ENCODE results near the gene KDM5C.

Gene KDM5C

GRCh38 chrX:53227224-53227765, 2.3 kb upstream of the KDM5C start:
- H3K9ac ChIP-seq (ENCODE audit: low read depth, low read length) = no peak overlapping the region
- peaks cover 5% of the 10 kb centered on the region for H3K36me3 ChIP-seq (ENCODE audit: insufficient read depth, low read length)
- H3K4me1 ChIP-seq (ENCODE audit: control insufficient read depth, insufficient read depth, low read length) = peaks cover 20% of the 10 kb centered on the region
- H3K4me2 ChIP-seq (ENCODE audit: low read length) = no peak overlapping the region
- H3K27me3 ChIP-seq (ENCODE audit: control insufficient read depth, insufficient read depth, low read length) = peaks cover 13% of the 10 kb centered on the region
- no peak overlapping the region for H3K4me3 ChIP-seq (ENCODE audit: low read length)
- H3K9me3 ChIP-seq (replicated peaks; ENCODE audit: low read length) = no peaks in the 10 kb centered on the region

GRCh38 chrX:53223955-53224859, 800 bp downstream of the KDM5C start:
- peak overlapping the region; percentile 99 for H3K9ac ChIP-seq (ENCODE audit: low read depth, low read length)
- H3K4me2 ChIP-seq (ENCODE audit: low read length) = peak overlapping the region; percentile 92
- no peaks in the 10 kb centered on the region for H3K27me3 ChIP-seq (ENCODE audit: control insufficient read depth, insufficient read depth, low read length)
- H3K9me3 ChIP-seq (replicated peaks; ENCODE audit: low read length) = no peaks in the 10 kb centered on the region
- H3K4me3 ChIP-seq (ENCODE audit: low read length) = peak overlapping the region; percentile 92
- peaks cover 22% of the 10 kb centered on the region for H3K4me1 ChIP-seq (ENCODE audit: control insufficient read depth, insufficient read depth, low read length)
- peaks cover 21% of the 10 kb centered on the region for H3K36me3 ChIP-seq (ENCODE audit: insufficient read depth, low read length)

GRCh38 chrX:53223068-53223693, 1.8 kb downstream of the KDM5C start:
- no peaks in the 10 kb centered on the region for H3K27me3 ChIP-seq (ENCODE audit: control insufficient read depth, insufficient read depth, low read length)
- peak overlapping the region; percentile 99 for H3K9ac ChIP-seq (ENCODE audit: low read depth, low read length)
- H3K36me3 ChIP-seq (ENCODE audit: insufficient read depth, low read length) = peaks cover 31% of the 10 kb centered on the region

GRCh38 chrX:53211391-53211978, 13.5 kb downstream of the KDM5C start:
- Histone ChIP-seq H3K9me3 (replicated peaks; ENCODE audit: low read length) (no peaks in the 10 kb centered on the region), H3K4me3 (ENCODE audit: low read length) (no peak overlapping the region), H3K4me2 (ENCODE audit: low read length) (no peak overlapping the region), H3K9ac (ENCODE audit: low read depth, low read length) (no peak overlapping the region), H3K36me3 (ENCODE audit: insufficient read depth, low read length) (peaks cover 74% of the 10 kb centered on the region), H3K27me3 (ENCODE audit: control insufficient read depth, insufficient read depth, low read length) (no peaks in the 10 kb centered on the region), H3K4me1 (ENCODE audit: control insufficient read depth, insufficient read depth, low read length) (no peaks in the 10 kb centered on the region)

More at GRCh38 chrX:53223068-53223693, 1.8 kb downstream of the KDM5C start:
- Histone ChIP-seq H3K9me3 (replicated peaks; ENCODE audit: low read length) (no peaks in the 10 kb centered on the region), H3K4me2 (ENCODE audit: low read length) (peak overlapping the region; percentile 92), H3K4me3 (ENCODE audit: low read length) (peak overlapping the region; percentile 92), H3K4me1 (ENCODE audit: control insufficient read depth, insufficient read depth, low read length) (peaks cover 22% of the 10 kb centered on the region)

GRCh38 chrX:53196678-53197077, 28.3 kb downstream of the KDM5C start:
- Histone ChIP-seq H3K36me3 (ENCODE audit: insufficient read depth, low read length) (peaks cover 90% of the 10 kb centered on the region), H3K4me2 (ENCODE audit: low read length) (no peak overlapping the region), H3K4me1 (ENCODE audit: control insufficient read depth, insufficient read depth, low read length) (no peaks in the 10 kb centered on the region), H3K9ac (ENCODE audit: low read depth, low read length) (no peak overlapping the region), H3K9me3 (replicated peaks; ENCODE audit: low read length) (no peaks in the 10 kb centered on the region), H3K4me3 (ENCODE audit: low read length) (no peak overlapping the region), H3K27me3 (ENCODE audit: control insufficient read depth, insufficient read depth, low read length) (no peaks in the 10 kb centered on the region)

GRCh38 chrX:53195401-53195800, 29.6 kb downstream of the KDM5C start:
- H3K4me3 ChIP-seq (ENCODE audit: low read length) = no peak overlapping the region
- no peak overlapping the region for H3K4me2 ChIP-seq (ENCODE audit: low read length)
- no peaks in the 10 kb centered on the region for H3K4me1 ChIP-seq (ENCODE audit: control insufficient read depth, insufficient read depth, low read length)
- no peak overlapping the region for H3K9ac ChIP-seq (ENCODE audit: low read depth, low read length)
- H3K36me3 ChIP-seq (ENCODE audit: insufficient read depth, low read length) = peaks cover 88% of the 10 kb centered on the region
- no peaks in the 10 kb centered on the region for H3K9me3 ChIP-seq (replicated peaks; ENCODE audit: low read length)
- H3K27me3 ChIP-seq (ENCODE audit: control insufficient read depth, insufficient read depth, low read length) = no peaks in the 10 kb centered on the region

- Histone ChIP-seq H3K4me2 (ENCODE audit: low read length) (no peak overlapping the region), H3K9ac (ENCODE audit: low read depth, low read length) (no peak overlapping the region), H3K27me3 (ENCODE audit: control insufficient read depth, insufficient read depth, low read length) (no peaks in the 10 kb centered on the region), H3K4me1 (ENCODE audit: control insufficient read depth, insufficient read depth, low read length) (no peaks in the 10 kb centered on the region), H3K36me3 (ENCODE audit: insufficient read depth, low read length) (peaks cover 83% of the 10 kb centered on the region), H3K9me3 (replicated peaks; ENCODE audit: low read length) (no peaks in the 10 kb centered on the region), H3K4me3 (ENCODE audit: low read length) (no peak overlapping the region)
Measured at GRCh38 chrX:53194308-53194707, 30.7 kb downstream of the KDM5C start.

- no peaks in the 10 kb centered on the region for H3K4me1 ChIP-seq (ENCODE audit: control insufficient read depth, insufficient read depth, low read length)
- no peaks in the 10 kb centered on the region for H3K9me3 ChIP-seq (replicated peaks; ENCODE audit: low read length)
- no peaks in the 10 kb centered on the region for H3K27me3 ChIP-seq (ENCODE audit: control insufficient read depth, insufficient read depth, low read length)
- H3K4me2 ChIP-seq (ENCODE audit: low read length) = no peak overlapping the region
- H3K36me3 ChIP-seq (ENCODE audit: insufficient read depth, low read length) = peaks cover 71% of the 10 kb centered on the region
- no peak overlapping the region for H3K4me3 ChIP-seq (ENCODE audit: low read length)
- no peak overlapping the region for H3K9ac ChIP-seq (ENCODE audit: low read depth, low read length)
Measured at GRCh38 chrX:53193093-53193492, 31.9 kb downstream of the KDM5C start.

GRCh38 chrX:53190363-53190960, 34.5 kb downstream of the KDM5C start:
- Histone ChIP-seq H3K4me1 (ENCODE audit: control insufficient read depth, insufficient read depth, low read length) (no peaks in the 10 kb centered on the region), H3K36me3 (ENCODE audit: insufficient read depth, low read length) (peaks cover 45% of the 10 kb centered on the region), H3K4me3 (ENCODE audit: low read length) (no peak overlapping the region), H3K9me3 (replicated peaks; ENCODE audit: low read length) (no peaks in the 10 kb centered on the region), H3K4me2 (ENCODE audit: low read length) (no peak overlapping the region), H3K27me3 (ENCODE audit: control insufficient read depth, insufficient read depth, low read length) (no peaks in the 10 kb centered on the region), H3K9ac (ENCODE audit: low read depth, low read length) (no peak overlapping the region)

GRCh38 chrX:53188763-53189162, 36.2 kb downstream of the KDM5C start:
- H3K9ac ChIP-seq (ENCODE audit: low read depth, low read length) = no peak overlapping the region
- H3K4me3 ChIP-seq (ENCODE audit: low read length) = no peak overlapping the region
- H3K27me3 ChIP-seq (ENCODE audit: control insufficient read depth, insufficient read depth, low read length) = no peaks in the 10 kb centered on the region

GRCh38 chrX:53186351-53186750, 38.7 kb downstream of the KDM5C start:
- Histone ChIP-seq H3K4me3 (ENCODE audit: low read length) (no peak overlapping the region), H3K4me2 (ENCODE audit: low read length) (no peak overlapping the region), H3K27me3 (ENCODE audit: control insufficient read depth, insufficient read depth, low read length) (no peaks in the 10 kb centered on the region), H3K9me3 (replicated peaks; ENCODE audit: low read length) (no peaks in the 10 kb centered on the region), H3K4me1 (ENCODE audit: control insufficient read depth, insufficient read depth, low read length) (peaks cover 6% of the 10 kb centered on the region), H3K36me3 (ENCODE audit: insufficient read depth, low read length) (peaks cover 14% of the 10 kb centered on the region), H3K9ac (ENCODE audit: low read depth, low read length) (no peak overlapping the region)

More at GRCh38 chrX:53188763-53189162, 36.2 kb downstream of the KDM5C start:
- H3K36me3 ChIP-seq (ENCODE audit: insufficient read depth, low read length) = peaks cover 28% of the 10 kb centered on the region
- peaks cover 6% of the 10 kb centered on the region for H3K4me1 ChIP-seq (ENCODE audit: control insufficient read depth, insufficient read depth, low read length)
- no peak overlapping the region for H3K4me2 ChIP-seq (ENCODE audit: low read length)
- H3K9me3 ChIP-seq (replicated peaks; ENCODE audit: low read length) = no peaks in the 10 kb centered on the region

Measured in skeletal muscle satellite cell (primary cell).